ENCODE data around the gene S1PR1.
"Not testable (repeated sequence)": the region's sequence is repeated elsewhere in the genome, so short reads cannot be mapped to it uniquely, and the experiment has no call there.

Gene S1PR1

DNA sequence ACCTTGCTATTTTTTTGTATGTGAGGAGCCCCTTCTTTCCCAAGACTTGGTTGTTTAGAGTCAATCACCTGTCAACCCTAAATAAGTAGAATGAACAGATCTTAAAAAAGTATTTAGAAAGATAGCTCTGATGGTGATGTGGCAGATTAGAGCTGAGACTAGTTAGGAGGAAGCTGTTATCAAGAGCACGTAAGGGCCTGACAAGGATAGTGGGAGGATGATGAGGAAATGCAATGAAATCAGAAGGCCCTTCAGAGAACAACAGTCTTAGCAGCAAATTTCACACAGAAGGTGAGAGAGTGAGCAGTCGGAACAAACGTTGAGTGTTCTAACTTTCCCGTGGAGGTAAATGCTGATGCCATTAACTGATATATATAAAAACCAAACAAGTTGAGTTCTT is 15.9 kb upstream of the S1PR1 start:
- no peak for DNase-seq

DNA sequence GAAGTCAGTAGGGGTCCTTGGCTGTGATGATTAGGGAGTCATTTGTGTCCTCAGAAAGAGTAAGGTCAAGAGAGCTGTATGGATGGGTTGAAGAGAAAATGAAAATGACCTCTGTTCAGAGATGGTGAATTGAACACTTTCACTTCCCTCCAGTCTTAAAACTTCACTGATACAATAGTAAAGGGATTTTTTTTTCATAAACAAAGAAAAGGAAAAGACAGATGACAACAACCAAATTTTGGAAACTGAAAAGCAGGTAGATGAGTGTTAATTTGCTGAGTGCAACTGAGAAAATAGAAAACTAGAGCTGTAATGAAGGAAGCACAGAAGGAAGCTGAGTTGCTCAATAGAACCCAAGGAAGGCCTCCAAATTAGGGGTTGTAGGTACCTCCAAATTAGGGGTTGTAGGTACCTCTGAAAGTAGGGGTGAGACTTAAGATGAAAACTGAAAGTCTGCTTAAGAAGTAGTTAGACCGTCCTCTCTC is 14.8 kb upstream of the S1PR1 start:
- DNase-seq = no peak

DNA sequence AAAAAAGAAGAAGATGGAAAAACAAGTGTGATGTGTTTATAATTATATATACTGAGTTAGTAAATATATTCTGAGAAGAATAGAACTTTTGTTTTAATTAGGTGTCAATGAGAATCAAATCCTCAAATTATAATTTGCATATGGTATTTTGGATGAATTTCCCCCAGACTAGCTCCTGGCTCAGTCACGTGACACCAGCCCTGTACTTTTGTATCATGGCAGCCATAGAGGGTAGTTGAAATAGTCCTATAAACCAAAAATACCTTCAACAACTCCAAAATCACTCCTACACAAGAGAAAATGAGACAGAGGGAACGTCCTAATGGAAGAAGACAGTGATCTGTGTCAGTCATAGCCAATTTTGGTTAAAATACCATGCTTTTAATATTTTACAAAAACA is 9.0 kb upstream of the S1PR1 start:
- DNase-seq = no peak

DNA sequence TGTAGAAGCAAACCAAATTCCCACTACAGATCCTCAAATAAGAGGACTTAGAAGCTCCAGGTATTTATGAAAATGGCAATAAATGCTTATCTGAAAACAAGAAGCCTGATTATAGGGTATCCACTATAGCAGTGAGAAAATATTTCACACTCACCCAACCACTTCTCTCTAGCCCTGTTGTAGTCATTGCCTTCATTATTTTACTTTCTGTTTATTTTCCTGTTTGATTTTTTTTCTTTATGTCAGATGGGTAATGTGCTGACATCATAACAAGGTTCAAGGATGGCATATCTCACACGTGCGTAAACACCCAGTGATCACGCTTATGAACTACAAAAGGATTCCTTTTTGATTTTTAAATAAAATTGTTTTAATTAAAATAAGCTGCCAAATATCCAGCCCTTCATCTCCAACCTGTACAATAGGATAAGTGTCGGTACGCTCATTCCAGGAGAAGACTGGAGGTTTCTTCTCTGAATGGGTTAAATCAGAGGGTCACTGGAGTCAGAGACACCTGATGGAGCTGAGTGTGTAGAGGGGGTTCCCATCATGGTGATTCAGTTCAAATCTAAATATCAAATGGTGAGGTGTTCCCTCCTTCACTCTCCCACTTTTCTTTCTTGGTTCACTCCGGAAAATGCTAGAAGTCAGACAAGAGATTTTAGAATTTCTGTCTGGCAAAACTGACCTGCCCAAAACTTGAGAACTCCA is 8.2 kb upstream of the S1PR1 start:
- DNase-seq = no peak

DNA sequence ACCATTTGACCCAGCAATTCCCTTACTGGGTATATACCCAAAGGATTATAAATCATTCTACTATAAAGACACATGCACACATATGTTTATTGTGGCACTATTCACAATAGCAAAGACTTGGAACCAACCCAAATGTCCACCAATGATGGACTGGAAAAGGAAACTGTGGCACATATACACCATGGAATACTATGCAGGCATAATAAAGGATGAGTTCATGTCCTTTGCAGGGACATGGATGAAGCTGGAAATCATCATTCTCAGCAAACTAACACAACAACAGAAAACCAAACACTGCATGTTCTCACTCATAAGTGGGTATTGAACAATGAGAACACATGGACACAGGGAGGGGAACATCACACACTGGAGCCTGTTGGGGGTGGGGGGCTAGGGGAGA is 4.6 kb upstream of the S1PR1 start:
- not testable (repeated sequence) for DNase-seq

DNA sequence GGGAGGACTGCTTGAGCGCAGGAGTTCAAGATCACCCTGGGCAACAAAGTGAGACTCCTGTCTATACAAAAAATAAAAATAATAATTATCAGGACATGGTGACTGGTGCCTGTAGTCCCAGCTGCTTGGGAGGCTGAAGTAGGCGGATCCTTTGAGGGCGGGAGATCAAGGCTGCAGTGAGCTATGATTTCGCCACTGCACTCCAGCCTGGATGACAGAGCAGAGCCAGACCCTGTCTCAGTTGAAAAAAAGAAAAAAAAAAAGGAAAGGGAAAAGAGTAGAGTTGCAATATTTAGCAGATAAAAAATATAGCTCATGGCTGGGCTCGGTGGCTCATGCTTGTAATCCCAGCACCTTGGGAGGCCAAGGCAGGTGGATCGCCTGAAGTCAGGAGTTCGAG is 3.3 kb upstream of the S1PR1 start:
- DNase-seq = no peak

DNA sequence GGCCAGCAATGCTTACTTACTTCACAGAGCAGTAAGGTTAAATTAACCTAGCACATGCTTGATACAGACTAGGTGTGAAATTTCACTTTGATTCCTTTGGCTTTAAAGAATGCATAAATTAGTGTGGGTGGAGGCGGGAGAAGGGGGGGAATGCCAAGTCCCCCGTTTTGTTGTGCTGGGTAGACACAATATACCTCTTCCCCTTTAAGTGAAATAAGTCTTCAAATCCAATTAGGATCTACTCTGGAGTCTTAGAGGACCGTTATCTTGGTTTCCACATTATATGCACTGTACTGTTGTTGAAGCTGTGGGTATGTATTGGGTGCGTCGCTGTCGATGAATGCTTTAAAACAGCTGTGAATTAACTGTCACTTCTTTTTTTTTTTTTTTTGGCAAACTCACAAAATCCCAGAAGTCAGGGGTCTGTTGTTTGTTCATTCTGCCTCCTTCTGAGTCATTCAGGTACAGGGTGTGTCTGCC is 1.6 kb upstream of the S1PR1 start:
- no peak for DNase-seq

DNA sequence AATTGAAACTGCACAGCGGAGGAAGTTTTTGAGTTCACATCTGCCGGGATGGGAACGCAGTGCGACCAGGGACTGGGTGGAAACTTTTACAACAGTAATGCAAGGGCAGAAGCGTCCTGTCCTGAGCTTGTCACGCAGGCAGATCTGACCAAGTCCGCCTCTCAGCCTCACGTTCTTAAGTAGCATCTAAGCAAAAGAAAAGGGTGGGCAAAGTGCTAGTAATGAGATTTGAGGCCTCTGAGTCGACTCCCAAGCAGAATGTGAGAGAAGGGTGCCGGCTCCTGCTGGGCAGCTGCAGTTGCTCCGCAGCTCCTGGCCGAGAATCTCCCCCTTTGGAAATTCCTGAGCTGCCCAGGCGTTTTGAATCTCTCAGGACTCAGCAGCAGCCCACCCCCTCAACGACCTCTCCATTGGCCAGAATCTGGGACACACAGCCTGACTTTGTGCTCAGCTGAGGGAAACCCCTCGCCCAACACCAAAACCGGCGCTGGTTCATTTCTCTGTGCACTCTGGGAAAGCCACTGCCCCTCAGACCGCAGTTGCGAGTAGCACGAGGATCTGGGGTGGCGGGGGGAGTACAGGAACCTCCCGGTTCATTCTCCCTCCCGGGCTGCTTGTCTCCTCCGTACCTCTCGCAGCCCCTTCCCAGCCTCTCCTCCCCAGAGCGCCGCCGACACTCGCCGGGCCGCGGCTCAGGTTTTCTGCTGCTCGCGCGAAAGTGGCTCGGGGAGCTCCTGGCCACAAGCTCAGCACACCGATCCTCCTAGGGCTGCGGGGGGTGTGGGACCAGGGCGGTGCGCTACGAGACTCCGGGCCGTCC is 913 bp upstream of the S1PR1 start:
- peak; percentile 67 for DNase-seq

DNA sequence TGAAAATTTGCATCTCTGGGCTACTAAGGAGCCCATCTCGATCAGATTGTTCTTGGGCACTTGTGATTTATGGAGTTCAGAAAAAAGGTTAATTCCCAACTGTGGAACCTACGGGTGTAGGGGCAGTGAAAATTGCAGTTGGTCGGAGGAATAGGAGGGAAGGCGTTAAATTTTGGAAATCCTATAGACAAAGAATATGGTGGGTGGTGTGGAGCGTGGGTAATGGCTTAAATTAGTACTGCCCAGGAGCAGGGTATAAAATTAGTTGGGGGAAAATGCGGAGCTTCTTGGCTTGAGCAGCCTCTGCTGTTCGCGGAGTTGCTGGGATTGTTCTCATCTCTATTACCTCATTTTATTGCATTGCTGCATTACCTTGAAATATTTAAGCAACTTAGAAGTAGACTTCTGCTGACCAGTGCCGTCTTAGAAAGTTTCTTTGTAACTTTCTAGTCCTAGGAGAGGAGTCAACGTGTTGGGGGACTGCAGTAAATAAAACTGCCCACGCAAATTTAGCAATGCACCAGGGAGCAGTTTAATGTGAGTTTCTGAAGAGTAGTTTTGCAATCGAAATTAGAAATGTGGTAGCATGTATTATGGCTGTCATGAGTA is 514 bp downstream of the S1PR1 start:
- DNase-seq = no peak

DNA sequence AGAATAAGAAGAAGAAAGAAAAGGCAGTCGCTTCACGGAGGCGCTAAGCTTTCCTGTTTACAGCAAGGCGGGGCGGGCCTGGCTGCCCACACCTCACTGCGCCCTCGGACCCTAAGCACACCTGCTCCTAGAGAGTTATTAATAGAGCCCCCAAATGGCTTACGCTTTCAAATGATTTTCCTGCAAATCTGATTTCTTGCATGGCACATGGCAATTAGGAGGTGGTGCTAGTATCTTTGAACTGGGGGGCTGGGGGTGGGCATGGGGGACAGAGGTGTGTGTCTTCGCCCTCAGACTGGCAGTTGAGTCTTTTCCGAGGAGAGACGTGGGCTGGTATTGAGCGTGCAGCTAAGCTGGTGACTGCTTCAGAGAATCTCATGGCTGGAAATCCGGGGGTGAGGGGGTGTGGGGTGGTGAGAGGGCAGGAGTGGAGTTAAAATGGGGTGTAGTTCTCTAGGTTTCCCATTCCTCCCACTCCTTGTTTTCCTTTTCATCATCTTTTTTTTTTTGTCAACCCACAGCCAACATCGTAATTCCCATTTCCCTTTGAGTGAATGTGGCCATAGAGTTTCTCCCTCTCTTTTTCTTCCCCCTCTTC is 1.3 kb downstream of the S1PR1 start:
- DNase-seq = no peak

DNA sequence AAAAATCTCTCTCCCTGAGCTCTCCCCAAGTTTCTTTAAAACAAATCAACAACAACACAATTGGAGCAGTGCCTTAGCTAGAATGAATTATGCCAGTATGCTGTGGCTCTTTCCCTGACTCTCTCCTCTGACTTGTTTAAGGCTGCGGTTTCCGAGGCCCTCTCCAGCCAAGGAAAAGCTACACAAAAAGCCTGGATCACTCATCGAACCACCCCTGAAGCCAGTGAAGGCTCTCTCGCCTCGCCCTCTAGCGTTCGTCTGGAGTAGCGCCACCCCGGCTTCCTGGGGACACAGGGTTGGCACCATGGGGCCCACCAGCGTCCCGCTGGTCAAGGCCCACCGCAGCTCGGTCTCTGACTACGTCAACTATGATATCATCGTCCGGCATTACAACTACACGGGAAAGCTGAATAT is 1.9 kb downstream of the S1PR1 start:
- DNase-seq = peak; percentile 74

DNA sequence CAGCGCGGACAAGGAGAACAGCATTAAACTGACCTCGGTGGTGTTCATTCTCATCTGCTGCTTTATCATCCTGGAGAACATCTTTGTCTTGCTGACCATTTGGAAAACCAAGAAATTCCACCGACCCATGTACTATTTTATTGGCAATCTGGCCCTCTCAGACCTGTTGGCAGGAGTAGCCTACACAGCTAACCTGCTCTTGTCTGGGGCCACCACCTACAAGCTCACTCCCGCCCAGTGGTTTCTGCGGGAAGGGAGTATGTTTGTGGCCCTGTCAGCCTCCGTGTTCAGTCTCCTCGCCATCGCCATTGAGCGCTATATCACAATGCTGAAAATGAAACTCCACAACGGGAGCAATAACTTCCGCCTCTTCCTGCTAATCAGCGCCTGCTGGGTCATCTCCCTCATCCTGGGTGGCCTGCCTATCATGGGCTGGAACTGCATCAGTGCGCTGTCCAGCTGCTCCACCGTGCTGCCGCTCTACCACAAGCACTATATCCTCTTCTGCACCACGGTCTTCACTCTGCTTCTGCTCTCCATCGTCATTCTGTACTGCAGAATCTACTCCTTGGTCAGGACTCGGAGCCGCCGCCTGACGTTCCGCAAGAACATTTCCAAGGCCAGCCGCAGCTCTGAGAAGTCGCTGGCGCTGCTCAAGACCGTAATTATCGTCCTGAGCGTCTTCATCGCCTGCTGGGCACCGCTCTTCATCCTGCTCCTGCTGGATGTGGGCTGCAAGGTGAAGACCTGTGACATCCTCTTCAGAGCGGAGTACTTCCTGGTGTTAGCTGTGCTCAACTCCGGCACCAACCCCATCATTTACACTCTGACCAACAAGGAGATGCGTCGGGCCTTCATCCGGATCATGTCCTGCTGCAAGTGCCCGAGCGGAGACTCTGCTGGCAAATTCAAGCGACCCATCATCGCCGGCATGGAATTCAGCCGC is 2.5 kb downstream of the S1PR1 start:
- DNase-seq = no peak

DNA sequence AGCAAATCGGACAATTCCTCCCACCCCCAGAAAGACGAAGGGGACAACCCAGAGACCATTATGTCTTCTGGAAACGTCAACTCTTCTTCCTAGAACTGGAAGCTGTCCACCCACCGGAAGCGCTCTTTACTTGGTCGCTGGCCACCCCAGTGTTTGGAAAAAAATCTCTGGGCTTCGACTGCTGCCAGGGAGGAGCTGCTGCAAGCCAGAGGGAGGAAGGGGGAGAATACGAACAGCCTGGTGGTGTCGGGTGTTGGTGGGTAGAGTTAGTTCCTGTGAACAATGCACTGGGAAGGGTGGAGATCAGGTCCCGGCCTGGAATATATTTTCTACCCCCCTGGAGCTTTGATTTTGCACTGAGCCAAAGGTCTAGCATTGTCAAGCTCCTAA is 3.2 kb downstream of the S1PR1 start:
- DNase-seq = peak; percentile 14

DNA sequence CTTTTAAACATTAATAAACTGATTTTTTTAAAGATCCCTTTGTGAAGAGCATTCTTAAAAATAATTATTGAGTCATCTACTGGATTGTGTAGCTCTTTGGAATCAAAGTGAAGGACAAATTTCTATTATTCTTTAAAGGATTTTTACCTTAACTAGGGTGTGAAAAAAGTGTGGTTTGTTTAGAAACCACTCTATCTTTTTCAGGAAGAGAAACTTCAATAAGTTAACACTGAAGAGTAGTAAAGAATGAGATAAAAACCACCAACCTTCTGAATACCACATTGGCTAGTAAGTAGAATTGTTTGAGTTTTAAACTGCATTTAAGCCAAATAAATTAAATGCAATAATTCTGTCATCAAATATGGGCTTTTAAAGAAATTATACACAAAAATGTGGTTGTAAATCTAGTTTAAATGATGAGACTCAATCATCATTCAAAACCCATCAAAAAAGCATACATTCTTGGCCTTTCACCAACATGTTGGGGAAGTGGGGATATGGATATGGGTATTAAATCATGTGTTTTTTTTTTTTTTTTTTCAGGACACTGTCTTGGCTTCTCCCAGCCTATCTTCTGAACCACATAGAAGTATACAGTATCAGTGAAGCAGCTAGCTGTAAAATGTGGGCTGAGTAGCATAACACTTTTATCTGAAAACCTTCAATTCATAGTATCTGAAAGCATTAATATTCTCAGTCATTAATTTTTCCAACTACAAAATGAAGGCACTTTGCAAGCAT is 4.8 kb downstream of the S1PR1 start:
- DNase-seq = no peak

DNA sequence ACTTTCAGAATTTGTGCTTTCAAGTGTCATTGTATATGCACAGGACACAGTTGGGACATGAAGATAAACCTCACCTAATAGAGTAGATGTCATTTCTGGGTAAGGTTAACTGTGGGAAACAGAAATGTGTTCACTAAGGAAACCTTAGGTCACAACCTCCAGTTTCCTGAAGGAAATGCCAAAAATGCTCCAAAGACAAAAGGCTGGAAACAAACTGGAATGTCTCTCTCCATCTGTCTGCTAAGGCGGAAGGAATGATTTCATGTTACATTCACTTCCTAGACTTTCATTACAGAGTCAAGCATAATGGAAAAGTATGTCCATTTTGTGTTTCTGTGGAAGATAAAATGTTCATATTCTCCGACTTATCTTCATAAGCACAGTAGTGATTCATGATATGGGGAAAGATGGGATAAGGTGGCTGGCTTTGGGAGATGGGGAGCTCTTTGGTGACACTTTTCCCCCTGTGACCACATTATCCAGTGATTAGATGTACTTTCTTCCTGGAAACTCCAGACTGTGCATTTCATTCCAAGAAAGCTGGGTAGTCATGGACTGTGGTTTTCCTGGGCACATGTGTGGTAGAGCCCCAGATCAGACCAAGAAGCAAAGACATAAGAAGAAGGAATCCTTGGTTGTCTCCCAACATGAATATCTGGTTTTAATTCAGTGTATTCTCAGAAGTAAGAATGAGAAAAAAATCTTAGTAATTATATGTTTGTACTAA is 5.7 kb downstream of the S1PR1 start:
- DNase-seq = no peak

DNA sequence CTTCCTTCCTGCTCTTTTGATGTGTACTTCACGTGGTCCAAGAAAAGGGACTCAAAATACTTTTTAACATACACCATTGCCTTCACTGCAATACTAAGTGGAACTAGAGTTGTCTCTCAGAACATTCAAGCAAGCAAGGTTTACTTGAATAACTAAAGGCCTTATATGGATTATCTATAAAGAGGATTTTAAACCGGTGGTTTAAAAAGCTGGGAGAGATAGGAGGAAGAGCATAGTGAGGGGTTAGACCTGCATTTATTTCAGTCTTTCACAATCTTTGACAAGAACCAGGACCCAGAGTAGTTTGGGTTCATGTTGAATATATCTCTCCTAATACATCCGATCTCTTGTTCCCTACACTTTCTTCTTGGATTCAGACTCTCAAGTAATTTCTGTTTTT is 6.9 kb downstream of the S1PR1 start:
- no peak for DNase-seq

DNA sequence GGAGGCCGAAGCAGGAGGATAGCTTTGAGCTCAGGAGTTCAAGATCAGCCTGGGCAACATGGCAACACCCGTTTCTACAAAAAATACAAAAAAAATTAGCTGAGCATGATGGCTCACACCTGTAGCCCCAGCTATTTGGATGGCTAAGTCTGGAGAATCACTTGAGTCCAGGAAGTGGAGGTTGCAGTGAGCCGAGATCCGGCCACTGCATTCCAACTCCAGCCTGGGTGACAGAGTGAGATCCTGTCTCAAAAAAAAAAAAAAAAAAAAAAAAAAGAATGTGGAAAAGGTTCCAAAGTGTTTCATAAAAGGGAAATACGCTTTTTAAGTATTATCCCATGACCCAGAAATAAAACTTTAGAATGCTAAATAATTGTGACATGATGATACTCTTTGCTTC is 8.0 kb downstream of the S1PR1 start:
- no peak for DNase-seq

DNA sequence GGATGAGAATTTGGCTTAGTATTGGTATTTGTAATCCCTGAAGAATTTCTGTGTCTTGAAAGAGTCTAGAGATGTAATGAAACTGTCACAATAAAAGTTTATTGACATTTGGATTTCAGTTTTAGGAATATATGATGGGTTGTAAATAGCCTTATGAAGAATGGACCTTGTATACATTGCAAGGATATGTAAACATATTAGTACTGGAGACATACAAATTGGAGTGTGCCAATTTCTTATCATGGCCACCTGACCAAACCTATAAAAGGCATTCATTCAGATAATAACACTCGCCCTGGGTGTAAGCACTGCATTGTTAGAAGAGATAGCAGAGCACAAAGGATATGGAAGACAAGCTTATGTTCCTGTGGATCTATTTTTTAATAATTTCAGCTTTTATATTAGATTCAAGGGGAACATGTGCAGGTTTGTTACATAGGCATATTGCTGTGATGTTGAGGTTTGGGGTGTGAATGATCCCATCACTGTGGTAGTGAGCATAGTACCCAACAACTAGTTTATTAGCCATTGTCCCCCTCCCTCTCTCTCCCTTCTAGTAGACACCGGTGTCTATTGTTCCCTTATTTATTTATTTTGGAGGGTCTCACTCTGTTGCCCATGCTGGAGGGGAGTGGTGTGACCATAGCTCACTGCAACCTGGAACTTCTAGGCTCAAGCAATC is 8.6 kb downstream of the S1PR1 start:
- no peak for DNase-seq

DNA sequence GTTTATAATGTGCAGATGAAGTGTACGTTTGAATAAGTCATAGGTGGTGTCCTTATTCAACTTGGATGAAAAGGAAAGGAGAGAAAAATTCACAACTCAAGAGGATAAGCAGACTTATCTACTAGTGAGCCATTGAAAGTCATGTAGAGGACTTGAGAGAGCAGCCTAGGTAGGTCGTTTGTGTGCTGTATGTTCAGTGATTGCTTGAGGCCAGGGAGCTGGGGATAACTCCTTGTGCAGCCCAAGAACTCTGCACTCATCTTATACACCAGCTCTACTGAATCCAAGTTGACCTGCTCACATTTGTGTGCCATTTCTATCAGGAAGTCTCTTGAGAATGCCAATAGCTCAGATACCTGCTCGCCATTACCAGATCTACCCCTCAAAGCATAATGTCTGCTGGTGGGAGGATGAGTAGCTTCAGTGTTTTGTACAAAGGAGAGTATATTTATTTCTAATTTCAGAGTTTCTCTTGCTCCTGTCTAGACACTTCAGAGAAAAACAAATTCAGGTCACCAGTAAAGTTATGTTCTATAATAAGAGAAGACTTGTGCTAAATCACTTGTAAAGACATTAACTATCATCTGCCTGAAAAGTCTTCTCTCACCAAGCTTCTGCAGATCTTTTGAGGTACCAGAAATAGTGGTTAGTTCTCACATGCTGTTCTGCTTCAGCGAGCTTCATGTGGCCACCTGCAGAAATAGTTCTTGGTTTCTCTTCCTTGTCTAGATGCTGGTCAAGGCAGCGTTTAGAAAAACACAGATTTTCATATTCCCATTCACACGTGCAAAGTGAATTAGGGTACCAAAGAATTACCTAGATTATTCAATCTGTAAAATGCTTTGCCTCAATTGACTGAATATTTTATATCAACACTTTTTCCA is 10.8 kb downstream of the S1PR1 start:
- DNase-seq = no peak

All from midbrain (tissue), 1 donor.